ENCODE data around the gene PIGM. TPM values are rescaled to one million over a fixed set of nuclear protein-coding genes. Genes with fewer than 3 reads are reported as not detected.

The PIGM gene
- total RNA-seq, 1 donor from 2014 or later, result 7.0 TPM

GRCh38 chr1:160063176-160063575 is 31.4 kb upstream of the PIGM start:
- H3K4me3 ChIP-seq (ENCODE audit: insufficient read depth, low read depth, low read length), result no peak overlapping the region
- H3K9me3 Mint-ChIP-seq (ENCODE audit: unreplicated experiment), result peaks cover 2% of the 10 kb centered on the region
- DNase-seq (ENCODE audit: low read depth) (no peak), FAIRE-seq (no peak)
- no peak overlapping the region for H3K4me3 Mint-ChIP-seq (ENCODE audit: unreplicated experiment)
- no peak overlapping the region for H3K27ac Mint-ChIP-seq (ENCODE audit: unreplicated experiment)
- peaks cover 52% of the 10 kb centered on the region for H3K27me3 ChIP-seq (ENCODE audit: insufficient read depth, low read length)
- peaks cover 40% of the 10 kb centered on the region for H3K27me3 Mint-ChIP-seq (ENCODE audit: low read depth, unreplicated experiment)
- no peaks in the 10 kb centered on the region for H4K20me1 ChIP-seq (ENCODE audit: insufficient read depth, low read length)
- no peak overlapping the region for H3K4me2 ChIP-seq (ENCODE audit: low read length)
- no peaks in the 10 kb centered on the region for H3K9me3 ChIP-seq (ENCODE audit: insufficient read depth, low read depth, low read length)
- no peak overlapping the region for H2AFZ ChIP-seq (ENCODE audit: low read depth, low read length)
- H3K4me1 ChIP-seq (ENCODE audit: insufficient read depth, low read length), result no peaks in the 10 kb centered on the region
- H3K4me1 Mint-ChIP-seq (ENCODE audit: low read depth, unreplicated experiment), result peaks cover 6% of the 10 kb centered on the region
- no peak overlapping the region for H3K9ac ChIP-seq (ENCODE audit: low read length)
- no peak for TF ChIP-seq EZH2 (IDR thresholded peaks at IDR 0.05; ENCODE audit: insufficient read depth, low read length)
- no peak for TF ChIP-seq CTCF (IDR thresholded peaks at IDR 0.05; ENCODE audit: insufficient read depth, low read depth, low read length)
- H3K27ac ChIP-seq (ENCODE audit: low read depth, low read length), result no peak overlapping the region
- H3K36me3 Mint-ChIP-seq (ENCODE audit: low read depth, unreplicated experiment), result no peaks in the 10 kb centered on the region
- H3K79me2 ChIP-seq (ENCODE audit: insufficient read depth, low read length), result no peaks in the 10 kb centered on the region
- no peaks in the 10 kb centered on the region for H3K36me3 ChIP-seq (ENCODE audit: insufficient read depth, low read length)

GRCh38 chr1:160062230-160062532 is 30.4 kb upstream of the PIGM start:
- FAIRE-seq (no peak), DNase-seq (ENCODE audit: low read depth) (no peak)
- Histone ChIP-seq H3K79me2 (ENCODE audit: insufficient read depth, low read length) (no peaks in the 10 kb centered on the region), H3K36me3 (ENCODE audit: insufficient read depth, low read length) (no peaks in the 10 kb centered on the region), H2AFZ (ENCODE audit: low read depth, low read length) (no peak overlapping the region), H3K4me3 (ENCODE audit: insufficient read depth, low read depth, low read length) (no peak overlapping the region), H3K9ac (ENCODE audit: low read length) (no peak overlapping the region), H3K4me2 (ENCODE audit: low read length) (no peak overlapping the region), H3K27ac (ENCODE audit: low read depth, low read length) (no peak overlapping the region), H4K20me1 (ENCODE audit: insufficient read depth, low read length) (no peaks in the 10 kb centered on the region), H3K4me1 (ENCODE audit: insufficient read depth, low read length) (no peaks in the 10 kb centered on the region), H3K9me3 (ENCODE audit: insufficient read depth, low read depth, low read length) (no peaks in the 10 kb centered on the region), H3K27me3 (ENCODE audit: insufficient read depth, low read length) (peaks cover 52% of the 10 kb centered on the region)
- peaks cover 48% of the 10 kb centered on the region for H3K27me3 Mint-ChIP-seq (ENCODE audit: low read depth, unreplicated experiment)
- H3K4me3 Mint-ChIP-seq (ENCODE audit: unreplicated experiment), result no peak overlapping the region
- H3K27ac Mint-ChIP-seq (ENCODE audit: unreplicated experiment), result no peak overlapping the region
- H3K36me3 Mint-ChIP-seq (ENCODE audit: low read depth, unreplicated experiment), result no peaks in the 10 kb centered on the region
- H3K4me1 Mint-ChIP-seq (ENCODE audit: low read depth, unreplicated experiment), result peaks cover 5% of the 10 kb centered on the region
- H3K9me3 Mint-ChIP-seq (ENCODE audit: unreplicated experiment), result peaks cover 2% of the 10 kb centered on the region
- TF ChIP-seq CTCF (IDR thresholded peaks at IDR 0.05; ENCODE audit: insufficient read depth, low read depth, low read length), result no peak
- no peak for TF ChIP-seq EZH2 (IDR thresholded peaks at IDR 0.05; ENCODE audit: insufficient read depth, low read length)

GRCh38 chr1:160061369-160062229 is 29.8 kb upstream of the PIGM start:
- no peaks in the 10 kb centered on the region for H3K4me1 Mint-ChIP-seq (ENCODE audit: low read depth, unreplicated experiment)
- no peak overlapping the region for H3K27ac ChIP-seq (ENCODE audit: low read depth, low read length)
- H3K27ac Mint-ChIP-seq (ENCODE audit: unreplicated experiment), result no peak overlapping the region
- H3K9ac ChIP-seq (ENCODE audit: low read length), result no peak overlapping the region
- H3K27me3 ChIP-seq (ENCODE audit: insufficient read depth, low read length), result peaks cover 53% of the 10 kb centered on the region
- no peak overlapping the region for H3K4me3 ChIP-seq (ENCODE audit: insufficient read depth, low read depth, low read length)
- FAIRE-seq (no peak), DNase-seq (ENCODE audit: low read depth) (no peak)
- no peaks in the 10 kb centered on the region for H3K9me3 ChIP-seq (ENCODE audit: insufficient read depth, low read depth, low read length)
- peaks cover 50% of the 10 kb centered on the region for H3K27me3 Mint-ChIP-seq (ENCODE audit: low read depth, unreplicated experiment)
- no peaks in the 10 kb centered on the region for H3K4me1 ChIP-seq (ENCODE audit: insufficient read depth, low read length)
- H3K36me3 Mint-ChIP-seq (ENCODE audit: low read depth, unreplicated experiment), result no peaks in the 10 kb centered on the region
- no peaks in the 10 kb centered on the region for H4K20me1 ChIP-seq (ENCODE audit: insufficient read depth, low read length)
- no peak overlapping the region for H3K4me2 ChIP-seq (ENCODE audit: low read length)
- H3K4me3 Mint-ChIP-seq (ENCODE audit: unreplicated experiment), result no peak overlapping the region
- no peaks in the 10 kb centered on the region for H3K79me2 ChIP-seq (ENCODE audit: insufficient read depth, low read length)
- H2AFZ ChIP-seq (ENCODE audit: low read depth, low read length), result no peak overlapping the region
- H3K36me3 ChIP-seq (ENCODE audit: insufficient read depth, low read length), result no peaks in the 10 kb centered on the region
- H3K9me3 Mint-ChIP-seq (ENCODE audit: unreplicated experiment), result peaks cover 2% of the 10 kb centered on the region
- TF ChIP-seq EZH2 (IDR thresholded peaks at IDR 0.05; ENCODE audit: insufficient read depth, low read length), result no peak

Measured in astrocyte (in vitro differentiated cells and primary cell).